Measurements from ENCODE around the gene USP12. TPM values are rescaled to one million over a fixed set of nuclear protein-coding genes. Genes with fewer than 3 reads are reported as not detected.

Gene USP12
- total and polyA plus RNA-seq, 4 donors, result 5.7 to 43.7 (median 11.9) TPM

- Histone ChIP-seq H3K4me1 (ENCODE audit: control insufficient read depth in 4 of 4, insufficient read depth in 4 of 4, low read length in 3 of 4) (peaks cover 3 to 18% (median 11%) of the 10 kb centered on the region in 4 donors), H3K27ac (ENCODE audit: low read depth in 1 of 2, low read length in 2 of 2) (no peak overlapping the region), H3K36me3 (ENCODE audit: control insufficient read depth in 4 of 4, insufficient read depth in 3 of 4, low read depth in 1 of 4, low read length in 3 of 4) (no peaks in the 10 kb centered on the region), H3K9me3 (ENCODE audit: control insufficient read depth in 4 of 4, low read length in 3 of 4) (peaks cover 0 to 2% (median 0%) of the 10 kb centered on the region in 4 donors), H3K9ac (ENCODE audit: low read depth in 1 of 2, low read length in 2 of 2) (no peak overlapping the region), H3K27me3 (ENCODE audit: control insufficient read depth in 4 of 4, insufficient read depth in 4 of 4, low read length in 3 of 4) (no peaks in the 10 kb centered on the region), H3K4me3 (ENCODE audit: low read depth in 1 of 3, low read length in 3 of 3) (no peak overlapping the region)
- 91% methylated on average over 4 of the region's 4 CpGs for WGBS
- DNase-seq (ENCODE audit: low spot score), result no peak
- no peak for TF ChIP-seq RXRA (IDR thresholded peaks at IDR 0.05)
- no peak for TF ChIP-seq TAF1 (conservative IDR thresholded peaks at IDR 0.05)
- no peak for TF ChIP-seq FOXA1 (IDR thresholded peaks at IDR 0.05)
- no peak for TF ChIP-seq EGR1 (IDR thresholded peaks at IDR 0.05; ENCODE audit: low read depth in 2 of 2)
- no peak for TF ChIP-seq HNF4G (IDR thresholded peaks at IDR 0.05)
- TF ChIP-seq ZBTB33 (IDR thresholded peaks at IDR 0.05), result no peak
- TF ChIP-seq SP1 (IDR thresholded peaks at IDR 0.05), result no peak
- no peak for TF ChIP-seq JUND (IDR thresholded peaks at IDR 0.05)
Measured at GRCh38 chr13:27140060-27140459, 31.6 kb downstream of the USP12 start.

- Histone ChIP-seq H3K4me3 (ENCODE audit: low read depth in 1 of 3, low read length in 3 of 3) (no peak overlapping the region), H3K27ac (ENCODE audit: low read depth in 1 of 2, low read length in 2 of 2) (no peak overlapping the region), H3K9ac (ENCODE audit: low read depth in 1 of 2, low read length in 2 of 2) (no peak overlapping the region), H3K4me1 (ENCODE audit: control insufficient read depth in 4 of 4, insufficient read depth in 4 of 4, low read length in 3 of 4) (peaks cover 3 to 22% (median 12%) of the 10 kb centered on the region in 4 donors), H3K9me3 (ENCODE audit: control insufficient read depth in 4 of 4, low read length in 3 of 4) (peaks cover 0 to 2% (median 0%) of the 10 kb centered on the region in 4 donors), H3K27me3 (ENCODE audit: control insufficient read depth in 4 of 4, insufficient read depth in 4 of 4, low read length in 3 of 4) (no peaks in the 10 kb centered on the region), H3K36me3 (ENCODE audit: control insufficient read depth in 4 of 4, insufficient read depth in 3 of 4, low read depth in 1 of 4, low read length in 3 of 4) (no peaks in the 10 kb centered on the region)
- WGBS, result 100% methylated on average over 2 of the region's 2 CpGs
- TF ChIP-seq RAD21 (IDR thresholded peaks at IDR 0.05) (no peak), FOXA1 (IDR thresholded peaks at IDR 0.05) (no peak), MAX (IDR thresholded peaks at IDR 0.05) (no peak), YY1 (IDR thresholded peaks at IDR 0.05) (no peak), CTCF (IDR thresholded peaks at IDR 0.05; ENCODE audit: low read depth, low read length, missing input control) (no peak)
- no peak for DNase-seq (ENCODE audit: low spot score)
Measured at GRCh38 chr13:27139565-27139964, 32.0 kb downstream of the USP12 start.

- 95% methylated on average over 4 of the region's 4 CpGs for WGBS
- peaks cover 0 to 2% (median 0%) of the 10 kb centered on the region in 4 donors for H3K9me3 ChIP-seq (ENCODE audit: control insufficient read depth in 4 of 4, low read length in 3 of 4)
- no peaks in the 10 kb centered on the region for H3K36me3 ChIP-seq (ENCODE audit: control insufficient read depth in 4 of 4, insufficient read depth in 3 of 4, low read depth in 1 of 4, low read length in 3 of 4)
- no peak for DNase-seq (ENCODE audit: low spot score)
- no peak overlapping the region for H3K4me3 ChIP-seq (ENCODE audit: low read depth in 1 of 3, low read length in 3 of 3)
- H3K27me3 ChIP-seq (ENCODE audit: control insufficient read depth in 4 of 4, insufficient read depth in 4 of 4, low read length in 3 of 4), result no peaks in the 10 kb centered on the region
- H3K4me1 ChIP-seq (ENCODE audit: control insufficient read depth in 4 of 4, insufficient read depth in 4 of 4, low read length in 3 of 4), result peaks cover 8 to 30% (median 14%) of the 10 kb centered on the region in 4 donors
- H3K27ac ChIP-seq (ENCODE audit: low read depth in 1 of 2, low read length in 2 of 2), result no peak overlapping the region
- no peak overlapping the region for H3K9ac ChIP-seq (ENCODE audit: low read depth in 1 of 2, low read length in 2 of 2)
- TF ChIP-seq TAF1 (conservative IDR thresholded peaks at IDR 0.05) (no peak), FOXA1 (IDR thresholded peaks at IDR 0.05) (no peak), EGR1 (IDR thresholded peaks at IDR 0.05; ENCODE audit: low read depth in 2 of 2) (no peak), ATF3 (IDR thresholded peaks at IDR 0.05) (no peak), REST (IDR thresholded peaks at IDR 0.05) (no peak), JUND (IDR thresholded peaks at IDR 0.05) (no peak), RAD21 (IDR thresholded peaks at IDR 0.05) (no peak), MAX (IDR thresholded peaks at IDR 0.05) (no peak), NR2F2 (IDR thresholded peaks at IDR 0.05) (no peak), YY1 (IDR thresholded peaks at IDR 0.05) (no peak), FOXA2 (IDR thresholded peaks at IDR 0.05) (no peak), HNF4G (IDR thresholded peaks at IDR 0.05) (no peak), ZBTB33 (IDR thresholded peaks at IDR 0.05) (no peak)
Measured at GRCh38 chr13:27138457-27139093, 33.0 kb downstream of the USP12 start.

Data from liver (tissue), 9 donors.